Loucy (cell line): Measurements from ENCODE around the gene KLHL3.

Source experiments
- H2AFZ ChIP-seq: fragments of 200-600 bp; sonication (generic); 2 replicates; pipeline ENCODE4 v1.6.0; 2016; ENCODE audit warnings: antibody characterized with exemption, mild to moderate bottlenecking, low read length, moderate library complexity
- H3F3A ChIP-seq: fragments of 200-600 bp; 2 replicates; pipeline ENCODE4 v1.6.0; 2016; ENCODE audit warnings: antibody characterized with exemption, low read depth, mild to moderate bottlenecking
- H3K27me3 ChIP-seq: fragments of 200-600 bp; sonication (generic); 2 replicates; pipeline ENCODE4 v1.6.1; 2014; ENCODE audit warnings: low read length, mild to moderate bottlenecking; ENCODE audit not compliant: insufficient read depth, poor library complexity, severe bottlenecking
- H3K36me3 ChIP-seq: fragments of 200-600 bp; sonication (generic); 2 replicates; pipeline ENCODE4 v1.6.1; 2016; ENCODE audit warnings: low read length; ENCODE audit not compliant: insufficient read depth
- H3K4me1 ChIP-seq: fragments of 200-600 bp; sonication (generic); 2 replicates; pipeline ENCODE4 v1.5.1; 2014; ENCODE audit warnings: low read length, mild to moderate bottlenecking; ENCODE audit not compliant: insufficient read depth, poor library complexity, severe bottlenecking
- H3K4me2 ChIP-seq: fragments of 200-600 bp; sonication (generic); 2 replicates; pipeline ENCODE4 v1.6.0; 2014; ENCODE audit warnings: antibody characterized with exemption, low read length, low read depth, mild to moderate bottlenecking; ENCODE audit not compliant: poor library complexity, severe bottlenecking
- H3K4me3 ChIP-seq: fragments of 200-600 bp; sonication (generic); 2 replicates; pipeline ENCODE4 v1.5.1; 2014; ENCODE audit warnings: low read length, mild to moderate bottlenecking, mixed read lengths; ENCODE audit not compliant: poor library complexity, severe bottlenecking
- H3K79me2 ChIP-seq: fragments of 200-600 bp; sonication (generic); 2 replicates; pipeline ENCODE4 v1.6.1; 2014; ENCODE audit warnings: low read length; ENCODE audit not compliant: insufficient read depth
- H3K9ac ChIP-seq: fragments of 200-600 bp; sonication (generic); 2 replicates; pipeline ENCODE4 v1.6.0; 2014; ENCODE audit warnings: mild to moderate bottlenecking, low read depth, low read length, moderate library complexity; ENCODE audit not compliant: poor library complexity, severe bottlenecking
- H3K9me2 ChIP-seq: fragments of 200-600 bp; sonication (generic); replicated peaks from 2 replicates; pipeline ENCODE4 v1.6.1; 2016; ENCODE audit warnings: low read depth, low read length, mixed read lengths
- H3K9me3 ChIP-seq: fragments of 200-600 bp; sonication (generic); 2 replicates; pipeline ENCODE4 v1.6.1; 2014; ENCODE audit warnings: mild to moderate bottlenecking, antibody characterized with exemption, low read length, low read depth; ENCODE audit not compliant: insufficient read depth
- H4K20me1 ChIP-seq: fragments of 200-600 bp; sonication (generic); 2 replicates; pipeline ENCODE4 v1.6.0; 2014; ENCODE audit warnings: antibody characterized with exemption, low read length, mild to moderate bottlenecking; ENCODE audit not compliant: insufficient read depth, poor library complexity, severe bottlenecking
- EZH2phosphoT487 ChIP-seq: fragments of 200-600 bp; IDR thresholded peaks from 2 replicates; pipeline ENCODE4 v1.6.1; 2018; ENCODE audit warnings: antibody characterized with exemption, mild to moderate bottlenecking, moderate library complexity, borderline replicate concordance
- TF ChIP-seq, protein P1 (sequence below): fragments of 200-600 bp; sonication (generic); conservative IDR thresholded peaks from 2 replicates; pipeline ENCODE4 v1.5.1; 2014; ENCODE audit warnings: mild to moderate bottlenecking, antibody characterized with exemption, low read length

KLHL3 gene

DNA sequence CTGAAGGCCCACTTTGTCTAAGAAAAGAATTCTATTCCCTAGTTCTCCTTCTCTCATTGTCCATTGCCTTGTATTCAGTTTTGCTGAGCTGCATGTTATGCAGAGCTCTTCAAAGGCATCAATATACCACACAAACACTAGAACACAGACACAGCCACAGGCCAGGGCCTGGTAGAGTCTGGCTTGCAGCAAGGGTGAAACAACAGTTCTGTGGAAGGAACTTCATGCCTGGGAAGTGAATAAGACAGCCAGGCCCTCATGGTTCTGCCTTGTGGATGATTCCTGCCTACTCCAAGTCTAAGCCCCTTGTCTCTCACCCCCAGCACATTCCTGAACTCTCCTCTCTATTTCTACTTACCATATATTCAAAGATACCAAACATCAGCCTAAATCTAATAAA is 30.8 kb downstream of the KLHL3 start:
- no peak overlapping the region for H3K9ac ChIP-seq
- no peak overlapping the region for H2AFZ ChIP-seq
- no peak for TF ChIP-seq EZH2phosphoT487
- TF ChIP-seq, protein P1, sequence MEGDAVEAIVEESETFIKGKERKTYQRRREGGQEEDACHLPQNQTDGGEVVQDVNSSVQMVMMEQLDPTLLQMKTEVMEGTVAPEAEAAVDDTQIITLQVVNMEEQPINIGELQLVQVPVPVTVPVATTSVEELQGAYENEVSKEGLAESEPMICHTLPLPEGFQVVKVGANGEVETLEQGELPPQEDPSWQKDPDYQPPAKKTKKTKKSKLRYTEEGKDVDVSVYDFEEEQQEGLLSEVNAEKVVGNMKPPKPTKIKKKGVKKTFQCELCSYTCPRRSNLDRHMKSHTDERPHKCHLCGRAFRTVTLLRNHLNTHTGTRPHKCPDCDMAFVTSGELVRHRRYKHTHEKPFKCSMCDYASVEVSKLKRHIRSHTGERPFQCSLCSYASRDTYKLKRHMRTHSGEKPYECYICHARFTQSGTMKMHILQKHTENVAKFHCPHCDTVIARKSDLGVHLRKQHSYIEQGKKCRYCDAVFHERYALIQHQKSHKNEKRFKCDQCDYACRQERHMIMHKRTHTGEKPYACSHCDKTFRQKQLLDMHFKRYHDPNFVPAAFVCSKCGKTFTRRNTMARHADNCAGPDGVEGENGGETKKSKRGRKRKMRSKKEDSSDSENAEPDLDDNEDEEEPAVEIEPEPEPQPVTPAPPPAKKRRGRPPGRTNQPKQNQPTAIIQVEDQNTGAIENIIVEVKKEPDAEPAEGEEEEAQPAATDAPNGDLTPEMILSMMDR: no peak
- H3K9me3 ChIP-seq: no peaks in the 10 kb centered on the region
- peaks cover 32% of the 10 kb centered on the region; the same call in 1 of the 2 replicates for H3K36me3 ChIP-seq
- H3K9me2 ChIP-seq: no peaks in the 10 kb centered on the region
- H3K27me3 ChIP-seq: no peaks in the 10 kb centered on the region
- no peak overlapping the region for H3K4me3 ChIP-seq
- no peaks in the 10 kb centered on the region for H3F3A ChIP-seq
- H3K79me2 ChIP-seq: no peaks in the 10 kb centered on the region
- H3K4me2 ChIP-seq: no peak overlapping the region
- H4K20me1 ChIP-seq: no peaks in the 10 kb centered on the region
- H3K4me1 ChIP-seq: no peaks in the 10 kb centered on the region

DNA sequence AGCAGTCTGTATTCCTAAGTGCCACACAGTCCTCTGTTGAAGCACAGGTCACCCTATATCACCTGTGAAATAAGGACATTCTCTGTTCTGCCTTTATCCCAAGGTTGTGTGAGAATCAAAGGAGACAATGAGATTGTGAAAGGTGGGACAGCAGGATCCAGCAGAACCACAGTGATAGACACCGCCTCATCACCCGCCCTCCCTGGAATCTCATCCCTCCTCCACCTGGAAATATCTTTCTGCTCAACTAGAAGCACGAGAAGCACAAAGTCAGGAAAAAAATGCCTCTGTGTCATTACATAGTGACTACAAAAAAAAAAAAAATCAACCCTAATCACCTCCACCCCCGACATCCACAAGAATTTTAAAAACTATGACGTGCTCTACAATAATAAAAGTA is 32.3 kb downstream of the KLHL3 start:
- no peaks in the 10 kb centered on the region for H3K79me2 ChIP-seq
- no peaks in the 10 kb centered on the region for H3K4me1 ChIP-seq
- TF ChIP-seq, protein P1: no peak
- TF ChIP-seq EZH2phosphoT487: no peak
- H3K9me2 ChIP-seq: no peaks in the 10 kb centered on the region
- H3K9me3 ChIP-seq: no peaks in the 10 kb centered on the region
- H3F3A ChIP-seq: no peaks in the 10 kb centered on the region
- H3K4me3 ChIP-seq: no peak overlapping the region
- no peaks in the 10 kb centered on the region for H3K27me3 ChIP-seq
- no peak overlapping the region for H3K4me2 ChIP-seq
- H2AFZ ChIP-seq: no peak overlapping the region
- peaks cover 23% of the 10 kb centered on the region; the same call in 1 of the 2 replicates for H3K36me3 ChIP-seq
- H3K9ac ChIP-seq: no peak overlapping the region
- H4K20me1 ChIP-seq: no peaks in the 10 kb centered on the region

DNA sequence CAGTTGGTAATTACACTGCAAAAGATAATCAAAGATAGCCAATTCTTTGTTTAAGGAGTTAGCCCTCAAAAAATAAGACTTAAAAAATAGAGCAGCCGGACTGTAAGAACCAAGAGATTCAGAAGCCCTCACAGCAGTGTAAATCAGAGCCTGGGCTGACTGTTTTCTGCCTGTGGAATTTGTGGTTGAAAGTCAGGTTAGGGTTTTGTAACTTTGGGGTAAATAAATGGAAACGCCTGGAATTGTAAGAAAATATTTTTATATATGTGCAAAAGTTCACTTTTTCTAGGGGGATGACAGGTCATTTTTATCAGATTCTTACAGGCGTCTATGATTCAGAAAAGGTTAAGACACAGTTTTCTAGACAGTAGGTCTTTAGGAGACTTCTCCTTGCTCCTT is 35.6 kb downstream of the KLHL3 start:
- H3K79me2 ChIP-seq: no peaks in the 10 kb centered on the region
- H2AFZ ChIP-seq: no peak overlapping the region
- no peaks in the 10 kb centered on the region for H3K9me2 ChIP-seq
- peaks cover 26% of the 10 kb centered on the region; the same call in 1 of the 2 replicates for H3K36me3 ChIP-seq
- H3K4me2 ChIP-seq: no peak overlapping the region
- H3K9ac ChIP-seq: no peak overlapping the region
- H3K9me3 ChIP-seq: no peaks in the 10 kb centered on the region
- H4K20me1 ChIP-seq: no peaks in the 10 kb centered on the region
- peaks cover 17% of the 10 kb centered on the region for H3K4me1 ChIP-seq
- H3K4me3 ChIP-seq: no peak overlapping the region
- no peaks in the 10 kb centered on the region for H3K27me3 ChIP-seq
- no peaks in the 10 kb centered on the region for H3F3A ChIP-seq
- TF ChIP-seq, protein P1: no peak
- no peak for TF ChIP-seq EZH2phosphoT487
